HPDE6-E6E7 (cell line): ENCODE measurements around the gene CSHL1.

Experiments used
- DNase-seq: peaks from one replicate; pipeline ENCODE4 v3.0.0; 2011; ENCODE audit warnings: missing footprints; ENCODE audit errors: extremely low spot score

Gene CSHL1

DNA sequence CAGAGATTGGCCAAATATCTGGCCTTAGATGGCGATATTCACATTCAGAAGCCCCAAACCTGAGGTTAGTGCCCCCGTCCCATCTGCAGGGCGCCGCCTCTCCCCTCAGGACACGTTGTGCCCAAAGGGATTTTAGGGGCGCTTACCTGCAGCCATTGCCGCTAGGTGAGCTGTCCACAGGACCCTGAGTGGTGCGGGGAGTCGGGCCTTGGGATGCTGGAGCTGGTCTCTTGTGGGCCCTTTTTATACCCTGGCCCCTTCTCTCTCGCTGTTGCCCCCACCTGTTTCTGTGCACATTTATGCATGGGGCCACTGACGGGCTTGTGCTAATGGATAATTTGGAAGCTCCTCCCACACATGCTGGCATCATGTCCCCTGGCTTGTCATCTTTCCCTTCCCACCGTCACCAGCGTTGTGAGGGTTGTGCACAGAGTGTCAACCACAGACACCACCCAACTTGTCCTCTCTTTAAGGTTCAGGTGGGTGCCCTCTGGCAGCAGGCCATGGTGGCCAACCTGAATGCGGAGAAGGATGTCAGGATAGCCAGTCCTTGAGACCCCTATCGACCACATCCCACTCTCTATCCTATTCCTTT lies at the start of gene CSHL1:
Gene CSHL1 (minus strand): TSS at position 218 of the 595 bp plus-strand sequence. CDS start 62 bp downstream, at position 156.
- DNase-seq = no peak

GRCh38 chr17:63960430-63960829 lies 49.4 kb upstream of the CSHL1 start:
- no peak for DNase-seq

DNA sequence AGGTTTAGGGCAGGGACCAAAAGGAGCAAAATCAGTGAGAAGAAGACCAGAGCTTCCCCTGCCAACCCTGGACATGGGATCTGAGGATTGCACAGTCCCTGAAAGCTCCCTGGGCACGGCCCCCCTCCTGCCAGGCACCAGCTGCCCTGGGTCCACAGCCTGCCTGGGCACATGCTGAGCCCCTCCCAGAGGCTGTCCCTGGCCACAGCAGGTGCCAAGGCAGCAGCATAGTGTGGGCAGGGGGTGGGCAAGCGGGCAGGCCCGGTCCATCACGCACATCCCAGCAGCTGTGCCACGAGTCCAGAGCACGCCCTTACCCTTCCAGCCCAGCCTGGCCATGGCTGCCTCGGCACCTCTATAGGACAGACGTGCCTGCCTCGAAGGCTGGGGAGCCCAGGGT lies 48.9 kb upstream of the CSHL1 start:
- no peak for DNase-seq

DNA sequence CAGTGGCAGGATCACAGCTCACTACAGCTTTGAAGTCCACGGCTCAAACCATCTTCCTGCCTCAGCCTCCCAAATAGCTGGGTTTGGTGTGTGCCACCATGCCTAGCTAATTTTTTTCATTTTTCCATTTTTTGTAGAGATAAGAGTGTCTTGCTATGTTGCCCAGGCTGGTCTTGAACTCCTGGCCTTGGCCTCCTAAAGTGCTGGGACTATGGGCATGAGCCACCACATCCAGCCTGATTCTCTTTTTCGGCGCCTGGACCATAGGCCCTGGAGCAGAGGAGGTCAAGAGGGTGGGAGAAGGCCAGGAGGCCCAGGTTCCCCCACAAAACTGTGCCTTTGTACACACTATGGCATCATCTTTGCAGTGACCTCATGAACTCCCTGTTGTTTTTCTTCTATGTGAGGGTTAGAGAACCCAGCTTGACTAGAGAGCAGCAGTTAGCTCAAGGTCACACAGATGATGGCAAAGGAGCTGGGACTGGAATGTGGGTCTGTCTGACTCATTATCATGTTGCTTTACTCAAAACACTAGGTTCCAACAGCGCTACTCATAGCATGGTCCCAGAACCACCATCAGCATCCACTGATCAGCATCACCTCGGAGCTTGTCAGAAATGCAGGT lies 45.4 kb upstream of the CSHL1 start:
- DNase-seq = no peak

GRCh38 chr17:63955791-63956190 lies 44.7 kb upstream of the CSHL1 start:
- DNase-seq = no peak

DNA sequence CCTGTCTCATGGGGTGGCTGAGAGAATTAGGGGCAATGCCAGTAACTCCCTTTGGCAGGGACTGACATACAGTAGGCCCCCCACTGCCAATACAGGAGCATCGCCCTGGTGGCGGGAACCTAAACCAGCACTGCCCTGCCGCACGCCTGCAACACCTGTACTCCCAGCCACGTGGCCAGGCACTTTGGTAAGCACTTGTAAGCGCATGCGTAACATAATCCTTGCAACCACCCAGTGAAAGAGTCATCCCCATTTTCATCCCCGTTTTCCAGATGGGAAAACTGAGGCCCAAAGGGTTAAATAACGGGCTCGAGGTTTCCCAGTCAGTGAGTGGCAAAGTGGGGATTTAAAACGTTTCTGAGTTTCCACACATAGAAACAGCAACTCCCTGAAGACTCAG lies 44.2 kb upstream of the CSHL1 start:
- no peak for DNase-seq

DNA sequence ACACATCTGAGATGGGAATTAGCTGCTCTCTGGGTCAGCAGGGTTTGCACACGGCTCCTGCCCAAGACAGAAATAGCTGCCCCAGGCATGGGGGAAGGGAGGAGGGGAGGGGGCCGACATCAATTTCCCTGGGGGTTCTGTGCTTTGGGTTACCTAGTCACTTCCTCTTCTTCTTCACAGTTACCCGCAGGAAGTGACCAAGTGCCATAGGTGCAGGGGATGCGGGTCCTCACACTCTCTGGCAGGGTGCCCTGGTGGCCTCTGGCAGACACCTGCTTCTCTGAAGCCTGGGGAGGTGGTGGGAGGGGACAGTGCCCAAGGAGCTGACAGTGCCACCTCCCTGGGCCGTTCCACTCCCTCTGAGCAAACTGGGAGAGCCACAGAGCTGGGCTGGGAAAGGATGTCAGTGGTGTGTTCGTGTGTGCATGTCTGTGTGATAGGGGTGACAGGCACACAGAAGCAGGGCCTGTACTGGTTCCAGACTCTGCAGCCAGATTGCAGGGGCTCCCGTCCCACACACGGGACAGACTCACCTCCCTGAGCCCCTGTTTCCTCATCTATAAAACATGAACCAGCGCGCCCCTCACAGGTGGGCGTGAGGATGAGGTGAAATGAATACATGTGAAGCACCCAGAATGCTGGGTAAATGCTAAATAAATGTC lies 43.5 kb upstream of the CSHL1 start:
- DNase-seq = no peak

DNA sequence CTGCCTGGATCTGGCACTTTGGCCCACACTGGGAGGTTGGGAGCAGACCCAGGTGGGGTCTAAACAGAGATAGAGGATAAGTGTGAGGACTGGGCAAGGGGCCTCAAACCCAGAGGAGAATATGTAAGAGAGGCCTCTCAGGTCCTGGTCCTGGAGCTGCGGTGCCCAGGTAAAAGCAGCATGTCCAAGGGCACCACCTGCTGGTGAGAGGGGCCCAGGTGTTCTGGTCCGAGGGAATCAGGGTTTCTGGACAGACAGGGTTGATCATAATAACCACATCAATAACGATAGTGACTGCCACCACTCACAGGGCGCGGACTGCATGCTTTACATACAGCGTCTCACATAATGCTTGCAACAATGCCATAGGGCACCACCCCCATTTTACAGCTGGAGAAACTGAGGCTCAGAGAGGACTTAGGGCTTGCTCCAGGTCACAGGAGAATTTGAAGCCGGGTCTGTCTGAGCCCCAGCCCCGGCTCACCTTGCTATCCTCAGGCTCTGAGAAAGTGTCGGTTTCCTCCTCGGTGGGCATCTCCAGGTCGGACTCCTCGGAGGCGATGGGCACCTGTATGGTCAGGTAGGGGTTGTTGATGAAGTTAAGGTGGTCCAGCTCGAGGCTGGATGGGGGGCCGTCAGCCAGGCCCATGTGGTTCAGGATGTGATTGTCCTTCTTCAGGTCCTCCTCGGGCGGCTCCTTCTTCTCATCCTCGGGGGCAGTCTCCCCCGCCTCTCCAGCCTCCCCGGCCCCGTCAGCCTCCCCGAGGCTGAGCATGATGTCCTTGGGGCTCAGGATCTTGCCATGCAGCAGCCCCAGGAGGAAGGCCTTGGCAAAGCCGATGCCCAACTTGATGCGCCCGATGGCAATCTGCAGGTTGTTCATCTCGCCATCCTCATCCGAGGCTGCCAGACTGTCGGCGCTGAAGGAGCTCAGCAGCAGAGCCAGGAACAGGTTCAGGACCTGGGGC lies 40.2 kb upstream of the CSHL1 start:
- DNase-seq = peak; percentile 54

DNA sequence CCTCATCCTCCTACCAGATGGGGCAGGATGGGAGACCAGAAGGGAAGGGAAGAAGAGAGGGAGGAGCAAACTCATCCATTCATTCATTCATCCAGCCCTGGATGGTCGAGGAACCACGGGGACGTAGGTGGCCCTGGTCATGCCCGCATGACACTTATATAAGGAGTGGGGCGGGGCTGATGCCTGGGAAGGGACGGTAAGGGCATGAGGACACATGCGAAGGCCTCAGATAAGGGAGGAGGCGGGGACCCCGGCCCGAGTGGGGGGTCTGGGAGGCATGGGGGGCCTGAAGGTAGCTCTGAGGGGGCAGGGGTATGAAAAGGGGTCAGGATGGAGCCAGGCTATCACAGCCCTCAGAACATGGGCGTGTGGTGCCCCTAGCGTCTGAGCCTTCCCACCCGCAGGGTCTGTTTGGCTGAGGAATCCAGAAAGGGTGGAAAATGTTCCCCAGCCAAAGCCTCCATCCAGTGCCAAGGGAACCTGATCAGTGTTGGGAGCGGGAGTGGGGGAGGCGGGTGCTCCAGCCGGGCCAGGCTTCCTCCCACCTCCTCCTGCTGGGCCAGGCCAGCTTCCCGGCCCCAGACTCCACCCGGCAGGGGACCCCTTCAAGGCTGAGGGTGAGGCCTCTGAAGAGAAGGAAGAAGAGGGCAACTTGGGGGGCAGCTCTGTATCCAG lies 38.7 kb upstream of the CSHL1 start:
- no peak for DNase-seq

- no peak for DNase-seq
Measured at GRCh38 chr17:63948521-63948920, 37.5 kb upstream of the CSHL1 start.

DNA sequence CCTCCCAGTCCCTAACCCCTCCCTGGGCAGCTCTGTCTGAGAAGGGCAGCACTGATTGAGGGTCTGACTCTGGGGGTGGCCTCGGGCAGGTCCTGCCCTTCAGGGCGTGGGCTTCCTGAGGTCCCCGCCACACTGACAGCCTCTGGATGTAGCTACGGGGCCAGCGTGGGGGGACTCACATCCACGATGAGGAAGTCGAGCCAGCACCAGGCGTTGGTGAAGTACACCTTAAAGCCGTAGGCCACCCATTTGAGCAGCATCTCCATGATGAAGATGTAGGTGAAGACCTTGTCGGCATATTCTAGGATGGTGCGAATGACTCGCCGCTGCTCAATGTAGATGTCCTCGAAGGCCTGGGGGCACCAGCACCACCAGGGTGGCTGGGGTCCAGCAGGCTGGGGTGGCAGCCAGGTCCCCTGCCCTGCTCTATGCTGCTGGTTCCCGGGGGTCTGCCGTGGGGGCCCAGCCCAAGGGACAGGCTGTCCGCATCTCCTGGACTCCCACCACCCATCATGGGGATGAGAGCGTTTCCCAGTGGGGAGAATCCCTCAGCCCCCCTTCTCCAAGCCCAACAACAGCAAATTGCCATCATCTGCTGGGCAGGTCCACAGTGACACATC lies 36.8 kb upstream of the CSHL1 start:
- DNase-seq = no peak

GRCh38 chr17:63946440-63947363 lies 35.6 kb upstream of the CSHL1 start:
- peak; percentile 49 for DNase-seq

DNA sequence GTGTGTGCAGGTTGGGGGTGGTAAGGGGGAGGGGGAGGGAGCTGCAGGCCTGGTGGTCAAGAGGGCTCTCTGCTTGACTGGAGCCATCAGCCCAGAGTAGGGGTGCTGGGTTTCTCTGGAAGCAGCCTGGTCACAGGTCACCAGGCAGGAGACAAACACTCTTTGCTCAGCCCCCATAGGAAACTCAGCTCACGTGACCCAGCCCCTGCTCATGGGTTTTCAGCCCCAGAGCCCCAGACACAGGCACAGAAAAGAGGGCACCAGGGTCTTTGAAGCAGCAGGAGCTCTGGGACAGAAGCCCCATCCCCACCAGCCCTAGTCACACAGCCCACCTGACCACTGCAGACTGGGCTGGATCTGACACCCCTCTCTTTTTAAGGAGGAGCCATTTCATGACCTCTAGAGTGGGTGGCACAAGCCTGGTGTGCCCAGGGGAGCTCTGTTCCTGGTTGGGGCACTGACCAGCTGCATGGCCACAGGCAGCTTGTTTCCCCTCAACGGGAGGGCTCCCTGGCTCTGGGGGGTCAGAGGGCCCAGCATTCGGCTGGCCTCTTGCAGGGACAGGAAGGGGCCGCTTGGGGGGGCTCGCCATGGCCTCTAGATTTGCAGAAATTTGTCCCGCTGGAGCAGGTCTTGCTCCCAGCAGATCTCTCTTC lies 34.9 kb upstream of the CSHL1 start:
- DNase-seq = no peak

DNA sequence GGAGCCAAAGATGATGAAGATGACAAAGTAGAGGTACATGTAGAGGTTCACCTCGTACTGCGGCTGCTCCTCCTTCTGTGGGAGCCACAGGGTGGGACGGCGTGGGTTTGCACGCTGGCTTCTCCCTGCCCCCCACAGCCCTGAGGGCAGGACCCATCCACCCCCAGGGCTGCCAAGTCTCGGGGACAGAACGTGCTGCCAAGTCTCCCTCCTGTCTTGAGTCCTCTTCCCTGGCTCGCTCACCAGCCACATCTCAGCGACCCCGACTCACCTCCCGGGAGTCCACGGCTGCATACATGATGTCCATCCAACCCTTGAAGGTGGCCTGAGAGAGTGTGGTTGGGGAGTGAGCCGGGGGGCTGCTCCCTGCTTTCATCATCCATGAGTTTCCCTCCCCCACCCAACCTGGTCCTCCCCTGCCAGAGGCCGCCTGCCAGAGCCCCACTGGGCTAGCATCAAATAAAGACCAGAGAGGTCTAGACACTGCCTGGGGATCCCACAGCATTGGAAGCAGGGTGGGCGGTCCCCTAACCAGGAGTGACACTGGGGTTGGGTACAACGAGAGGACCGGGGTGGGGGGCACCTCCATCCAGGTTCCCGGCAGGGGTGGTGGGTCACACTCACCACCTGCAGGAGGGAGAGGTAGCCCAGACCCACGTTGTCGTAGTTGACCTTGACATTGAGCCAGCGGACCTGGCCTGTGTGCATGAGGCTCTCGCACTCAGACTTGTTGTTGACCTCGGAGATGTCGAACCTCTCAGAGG lies 33.9 kb upstream of the CSHL1 start:
- DNase-seq = no peak

DNA sequence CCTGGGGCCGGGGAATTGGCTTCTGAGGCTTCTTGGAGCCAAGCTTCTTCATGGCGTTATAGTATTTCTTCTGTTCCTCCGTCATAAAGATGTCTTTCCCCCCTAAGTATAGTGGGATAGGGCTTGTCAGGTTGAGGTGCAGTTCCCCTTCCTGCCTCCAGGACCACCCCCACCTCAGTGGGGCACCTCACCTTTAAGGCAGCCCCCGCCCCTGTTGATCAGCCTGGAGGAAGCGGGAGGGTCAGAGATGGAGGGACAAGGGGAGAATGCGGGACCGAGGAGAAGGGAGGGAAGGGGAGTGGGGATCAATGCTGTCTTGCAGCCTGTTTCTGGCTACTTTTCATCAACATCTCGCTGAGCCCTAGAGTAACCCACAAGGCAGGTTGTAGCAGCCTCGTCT lies 32.7 kb upstream of the CSHL1 start:
- no peak for DNase-seq

GRCh38 chr17:63942309-63942985 lies 31.4 kb upstream of the CSHL1 start:
- DNase-seq = no peak

DNA sequence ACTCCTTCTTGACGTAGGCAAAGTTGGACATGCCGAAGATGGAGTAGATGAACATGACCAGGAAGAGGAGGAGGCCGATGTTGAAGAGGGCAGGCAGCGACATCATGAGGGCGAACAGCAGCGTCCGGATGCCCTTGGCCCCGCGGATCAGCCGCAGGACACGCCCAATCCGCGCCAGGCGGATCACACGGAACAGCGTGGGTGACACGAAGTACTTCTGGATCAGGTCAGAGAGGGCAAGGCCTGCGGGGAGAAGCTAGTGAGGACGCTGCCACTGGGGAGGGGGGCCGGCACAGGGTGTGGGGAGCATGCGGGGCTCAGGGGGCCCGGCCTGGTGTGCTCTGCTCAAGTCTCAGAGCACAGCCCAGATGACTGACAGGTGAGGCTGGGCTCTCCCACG lies 30.7 kb upstream of the CSHL1 start:
- DNase-seq = no peak

- no peak for DNase-seq
Measured at GRCh38 chr17:63941162-63941561, 30.1 kb upstream of the CSHL1 start.
